Stomach (tissue), 9 donors: ENCODE data around the gene LRRC4C. TPM values are rescaled to one million over a fixed set of nuclear protein-coding genes. Genes with fewer than 3 reads are reported as not detected.

Experiments used
- DNase-seq, 2 donors: peaks; one replicate each; pipeline versions ENCODE4 v3.0.0 to v3.0.0-alpha.2; 2013 to 2019
- H3K27ac ChIP-seq, 5 donors: fragments of 200-600 bp in 4 of 5; sonication (generic) in 4 of 5; one replicate each; pipeline ENCODE4 v1.5.1; 2013 to 2019; ENCODE audit warnings: mild to moderate bottlenecking in 1 of 5, moderate library complexity in 1 of 5
- H3K27me3 ChIP-seq, 3 donors: fragments of 200-600 bp; sonication (generic); one replicate each; pipeline ENCODE4 v1.5.1; 2017 to 2019; ENCODE audit warnings: mixed run types in 1 of 3
- H3K36me3 ChIP-seq, 4 donors: fragments of 200-600 bp; sonication (generic); 1 replicate in 3 of 4; 2 replicates in 1 of 4; pipeline ENCODE4 v1.5.1; 2016 to 2019
- H3K4me1 ChIP-seq, 4 donors: fragments of 200-600 bp; sonication (generic); one replicate each; pipeline ENCODE4 v1.5.1; 2016 to 2019
- H3K4me3 ChIP-seq, 4 donors: fragments of 200-600 bp; sonication (generic) in 3 of 4; one replicate each; pipeline ENCODE4 v1.5.1; 2016 to 2019; ENCODE audit warnings: mild to moderate bottlenecking in 1 of 4
- H3K9me3 ChIP-seq, 4 donors: fragments of 200-600 bp; sonication (generic); one replicate each; pipeline ENCODE4 v1.5.1; 2016 to 2019
- EP300 ChIP-seq: sonication (generic); formaldehyde crosslinking; IDR thresholded peaks from one replicate; pipeline ENCODE4 v1.6.1; 2017; ENCODE audit warnings: antibody characterized with exemption
- POLR2A ChIP-seq, 4 donors: fragments of 450-650 bp; IDR thresholded peaks; one replicate each; pipeline ENCODE4 v1.6.1; 2016; ENCODE audit warnings: antibody characterized with exemption in 4 of 4, control low read depth in 2 of 4, mild to moderate bottlenecking in 1 of 4, moderate library complexity in 1 of 4
- POLR2AphosphoS5 ChIP-seq, 3 donors: sonication (generic); formaldehyde crosslinking; IDR thresholded peaks; one replicate each; pipeline ENCODE4 v1.6.1; 2016; ENCODE audit warnings: antibody characterized with exemption in 3 of 3
- WGBS, 5 donors: extraction: QIAGEN DNeasy Blood & Tissue Kit in 3 of 5; methylation state at CpG; one replicate each; pipeline versions ENCODE4 v1.1.5 to v1.1.7; 2013 to 2018; 5-methylcytosine and 5-hydroxymethylcytosine counted together
- intact Hi-C: fragments of 100-400 bp; cut with DNase I; formaldehyde crosslinking; loops from one replicate; pipeline ENCODE4 v1.15.1; 2023; ENCODE audit warnings: low total_unique reads
- polyA plus RNA-seq, 3 donors: library from polyadenylated mRNA; stranded (reverse); fragments of 200-250 nt; gene quantifications; one replicate each; pipeline ENCODE4 v1.2.3, GENCODE V29; 2013
- small RNA-seq, 4 donors: library from RNA; depleted of rRNA; stranded (forward); fragments of <200 nt; gene quantifications; one replicate each; pipeline ENCODE3, GENCODE V24; 2016
- total RNA-seq, 5 donors: library from RNA; depleted of rRNA; stranded (reverse); fragments of >200 nt; gene quantifications; one replicate each; pipeline versions ENCODE4 v1.1.0 to v1.2.3, GENCODE V29; 2014 to 2016
- TF ChIP-seq, protein P1 (sequence below), 7 experiments: fragments of 450-650 bp in 4 of 7; fragments of 200-600 bp in 3 of 7; sonication (generic) in 3 of 7; IDR thresholded peaks; one replicate each; pipeline ENCODE4 v1.5.1; 2016 to 2019; ENCODE audit warnings: antibody characterized with exemption in 7 of 7, control low read depth in 2 of 7, mild to moderate bottlenecking in 1 of 7
- donor health status: healthy with polysubstance abuse.
- donor health status: Bipolar disorder and iron deficiency.
- donor health status: healthy.

Gene LRRC4C
- total and polyA plus RNA-seq, 8 donors = 0.31 to 3.3 (median 0.45) TPM; not detected in 4

DNA sequence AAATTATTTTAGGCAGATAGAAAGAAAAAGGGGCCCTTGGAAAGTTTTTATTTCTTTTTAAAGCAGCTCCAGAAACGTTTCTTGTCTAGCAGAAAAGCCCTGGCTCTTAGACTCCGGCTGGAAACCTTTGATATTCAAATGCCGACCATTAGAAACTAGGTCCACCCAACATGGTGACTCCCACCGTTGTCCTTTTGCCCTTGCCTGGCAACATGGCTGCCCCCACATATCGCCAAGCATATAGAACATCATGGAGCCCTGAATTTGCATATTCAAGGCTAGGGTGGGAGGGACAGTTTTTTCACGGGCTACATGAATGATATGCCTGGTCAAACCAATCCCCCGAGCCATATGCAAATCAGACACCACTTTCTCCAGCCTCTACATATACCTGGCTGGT is 1379.0 kb downstream of the LRRC4C start:
- intact Hi-C loops = no loop called here
- no peak for DNase-seq
- Histone ChIP-seq H3K27me3 (no peaks in the 10 kb centered on the region), H3K4me3 (no peak overlapping the region), H3K9me3 (no peaks in the 10 kb centered on the region), H3K27ac (no peak overlapping the region), H3K36me3 (no peaks in the 10 kb centered on the region), H3K4me1 (no peaks in the 10 kb centered on the region)
- 73 to 87% (median 83%) methylated on average over 7 of the region's 7 CpGs for WGBS, 5 donors
- no peak for TF ChIP-seq POLR2AphosphoS5 (IDR thresholded peaks at IDR 0.05)
- no peak for TF ChIP-seq POLR2A (IDR thresholded peaks at IDR 0.05)
- TF ChIP-seq, protein P1, sequence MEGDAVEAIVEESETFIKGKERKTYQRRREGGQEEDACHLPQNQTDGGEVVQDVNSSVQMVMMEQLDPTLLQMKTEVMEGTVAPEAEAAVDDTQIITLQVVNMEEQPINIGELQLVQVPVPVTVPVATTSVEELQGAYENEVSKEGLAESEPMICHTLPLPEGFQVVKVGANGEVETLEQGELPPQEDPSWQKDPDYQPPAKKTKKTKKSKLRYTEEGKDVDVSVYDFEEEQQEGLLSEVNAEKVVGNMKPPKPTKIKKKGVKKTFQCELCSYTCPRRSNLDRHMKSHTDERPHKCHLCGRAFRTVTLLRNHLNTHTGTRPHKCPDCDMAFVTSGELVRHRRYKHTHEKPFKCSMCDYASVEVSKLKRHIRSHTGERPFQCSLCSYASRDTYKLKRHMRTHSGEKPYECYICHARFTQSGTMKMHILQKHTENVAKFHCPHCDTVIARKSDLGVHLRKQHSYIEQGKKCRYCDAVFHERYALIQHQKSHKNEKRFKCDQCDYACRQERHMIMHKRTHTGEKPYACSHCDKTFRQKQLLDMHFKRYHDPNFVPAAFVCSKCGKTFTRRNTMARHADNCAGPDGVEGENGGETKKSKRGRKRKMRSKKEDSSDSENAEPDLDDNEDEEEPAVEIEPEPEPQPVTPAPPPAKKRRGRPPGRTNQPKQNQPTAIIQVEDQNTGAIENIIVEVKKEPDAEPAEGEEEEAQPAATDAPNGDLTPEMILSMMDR (IDR thresholded peaks at IDR 0.05) = no peak
- TF ChIP-seq EP300 = no peak

Small RNA genes within 50 kb of the gene (small RNA-seq; reads per million reads assigned to genes)
- gene RF00019 (0 reads per million in 4 donors), gene RNU6-365P (0 reads per million in 4 donors)
